Activated naive CD4-positive, alpha-beta T cell treated with anti-CD3 and anti-CD28 coated beads, Interleukin-2, amount 10 ng/mL, durations not matched to agents 7 days and 5 days (primary cell): Measurements from ENCODE around the gene NDUFA8.

Experiments used
- CTCF ChIA-PET: fragments of 350-600 bp; sonication (Branson Sonifier 250); formaldehyde crosslinking; loops from one replicate; lab custom pipeline; 2021; ENCODE audit warnings: antibody characterized with exemption; lab: Charles Lee
- DNase-seq: peaks from one replicate; pipeline ENCODE4 v3.0.0-alpha.2; 2020
- H3K27ac Mint-ChIP-seq: one replicate; pipeline ENCODE4 v1.8.0; 2021; ENCODE audit warnings: mild to moderate bottlenecking, moderate library complexity, mixed read lengths
- H3K27me3 Mint-ChIP-seq: one replicate; pipeline ENCODE4 v1.8.0; 2021; ENCODE audit warnings: mild to moderate bottlenecking, mixed read lengths
- H3K36me3 Mint-ChIP-seq: one replicate; pipeline ENCODE4 v1.8.0; 2021; ENCODE audit warnings: mixed read lengths
- H3K4me1 Mint-ChIP-seq: one replicate; pipeline ENCODE4 v1.8.0; 2021; ENCODE audit warnings: mixed read lengths
- H3K4me3 Mint-ChIP-seq: one replicate; pipeline ENCODE4 v1.8.0; 2021; ENCODE audit warnings: mild to moderate bottlenecking, moderate library complexity, mixed read lengths
- H3K9me3 Mint-ChIP-seq: one replicate; pipeline ENCODE4 v1.8.0; 2021; ENCODE audit warnings: mixed read lengths

NDUFA8 gene

GRCh38 chr9:122192914-122193525, 33.4 kb upstream of the NDUFA8 start:
- no peak overlapping the region for H3K4me3 Mint-ChIP-seq
- no peaks in the 10 kb centered on the region for H3K4me1 Mint-ChIP-seq
- H3K36me3 Mint-ChIP-seq: no peaks in the 10 kb centered on the region
- no peak overlapping the region for H3K27ac Mint-ChIP-seq
- peaks cover 7% of the 10 kb centered on the region for H3K27me3 Mint-ChIP-seq
- CTCF ChIA-PET: no interaction called here
- DNase-seq: no peak
- H3K9me3 Mint-ChIP-seq: no peaks in the 10 kb centered on the region

GRCh38 chr9:122192261-122192875, 32.8 kb upstream of the NDUFA8 start:
- H3K27ac Mint-ChIP-seq: no peak overlapping the region
- H3K4me1 Mint-ChIP-seq: no peaks in the 10 kb centered on the region
- CTCF ChIA-PET: no interaction called here
- no peak overlapping the region for H3K4me3 Mint-ChIP-seq
- H3K9me3 Mint-ChIP-seq: no peaks in the 10 kb centered on the region
- no peak for DNase-seq
- peaks cover 4% of the 10 kb centered on the region for H3K27me3 Mint-ChIP-seq
- H3K36me3 Mint-ChIP-seq: no peaks in the 10 kb centered on the region

DNA sequence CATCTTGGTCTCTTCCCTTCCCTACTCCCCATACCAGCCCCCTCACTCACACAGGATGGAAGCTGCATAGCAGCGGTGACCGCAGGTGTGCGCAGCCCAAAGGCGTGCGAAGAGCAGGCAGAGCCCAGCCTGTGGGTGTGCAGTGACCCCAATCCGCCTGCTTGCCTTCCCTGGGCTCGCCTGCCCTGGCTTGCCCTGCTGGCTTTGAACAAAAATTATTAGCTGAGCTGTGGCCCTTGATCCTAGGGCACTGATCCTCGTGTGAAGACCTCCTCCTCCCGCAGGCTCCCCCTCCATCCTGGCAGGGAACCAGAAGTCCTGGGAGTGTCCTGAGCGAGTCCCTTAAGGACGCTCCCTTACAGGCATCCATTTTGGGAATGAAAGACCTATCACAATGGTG, 32.0 kb upstream of the NDUFA8 start:
- Mint-ChIP-seq H3K27me3 (peaks cover 5% of the 10 kb centered on the region), H3K4me1 (no peaks in the 10 kb centered on the region), H3K9me3 (no peaks in the 10 kb centered on the region), H3K36me3 (no peaks in the 10 kb centered on the region), H3K4me3 (no peak overlapping the region), H3K27ac (no peak overlapping the region)
- no peak for DNase-seq
- CTCF ChIA-PET: no interaction called here

DNA sequence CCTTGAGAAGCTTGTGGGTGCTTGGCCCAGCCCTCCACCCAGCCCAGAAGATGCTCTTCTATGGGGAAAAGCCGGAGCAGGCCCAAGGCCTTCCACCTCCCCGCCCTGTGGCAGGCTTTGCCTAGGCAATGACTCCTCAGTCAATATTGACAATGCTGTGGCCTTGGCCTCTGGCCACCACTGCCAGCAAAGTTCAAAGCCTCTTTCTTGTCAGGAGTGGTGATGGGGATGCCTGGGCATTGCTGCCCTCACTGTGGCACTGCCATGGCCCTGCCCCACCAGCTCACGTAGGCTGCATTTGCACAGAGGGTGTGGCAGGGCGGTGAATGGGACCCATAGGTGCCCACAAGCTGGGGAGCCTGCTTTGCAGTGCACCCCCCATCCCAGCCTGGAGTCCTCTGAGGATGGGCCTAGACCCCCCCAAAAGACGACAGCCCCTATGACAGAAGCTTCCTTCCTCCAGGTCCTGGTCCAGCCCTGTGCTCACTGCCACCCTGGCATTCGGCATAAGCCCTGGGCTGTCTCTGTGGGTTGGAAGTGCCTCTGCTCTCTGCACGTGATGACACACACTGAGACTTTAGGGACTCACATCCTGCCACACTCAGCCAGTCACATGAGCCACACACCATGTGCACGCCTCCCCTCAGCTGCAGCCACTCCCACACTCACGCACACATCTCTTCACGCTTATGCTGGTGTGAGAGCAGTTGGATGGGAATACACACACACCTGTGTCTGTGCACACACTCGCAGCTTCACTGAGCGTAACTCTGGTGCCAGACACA, 31.2 kb upstream of the NDUFA8 start:
- DNase-seq: peak; percentile 27
- H3K4me1 Mint-ChIP-seq: no peaks in the 10 kb centered on the region
- no peaks in the 10 kb centered on the region for H3K9me3 Mint-ChIP-seq
- CTCF ChIA-PET: no interaction called here
- no peaks in the 10 kb centered on the region for H3K36me3 Mint-ChIP-seq
- H3K27me3 Mint-ChIP-seq: peaks cover 8% of the 10 kb centered on the region
- no peak overlapping the region for H3K27ac Mint-ChIP-seq
- no peak overlapping the region for H3K4me3 Mint-ChIP-seq

DNA sequence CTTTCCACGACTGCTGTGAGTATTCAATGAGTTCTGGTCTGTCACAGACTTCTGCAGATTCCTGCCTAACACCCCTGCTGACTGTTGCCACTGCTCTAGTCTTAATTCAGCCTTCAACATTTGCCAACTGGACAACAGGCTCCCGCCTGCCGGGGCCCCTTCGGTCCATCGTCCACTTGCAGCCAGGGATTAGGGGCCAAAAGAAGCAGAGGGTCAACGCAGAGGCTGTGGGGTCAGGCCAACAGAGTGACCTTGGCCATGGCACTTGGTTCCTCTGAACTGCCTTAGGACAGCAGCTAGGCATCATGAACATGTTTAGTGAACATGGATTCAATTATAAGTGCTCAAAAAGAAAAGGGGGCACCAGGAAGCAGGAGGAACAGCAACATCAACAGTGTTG, 28.8 kb upstream of the NDUFA8 start:
- CTCF ChIA-PET: no interaction called here
- no peaks in the 10 kb centered on the region for H3K4me1 Mint-ChIP-seq

GRCh38 chr9:122186777-122187470, 27.3 kb upstream of the NDUFA8 start:
- Mint-ChIP-seq H3K4me1 (no peaks in the 10 kb centered on the region), H3K9me3 (no peaks in the 10 kb centered on the region), H3K27me3 (peaks cover 15% of the 10 kb centered on the region), H3K36me3 (no peaks in the 10 kb centered on the region), H3K27ac (no peak overlapping the region), H3K4me3 (no peak overlapping the region)
- DNase-seq: no peak
- CTCF ChIA-PET: interaction anchor here (0.6 to 2.0 kb wide), 2 partner anchors 62 to 266 kb away, joined by 4 to 7 read pairs; no protein-coding TSS in a partner anchor

More for the DNA sequence above, 28.8 kb upstream of the NDUFA8 start:
- Mint-ChIP-seq H3K27me3 (peaks cover 11% of the 10 kb centered on the region), H3K27ac (no peak overlapping the region), H3K9me3 (no peaks in the 10 kb centered on the region), H3K4me3 (no peak overlapping the region), H3K36me3 (no peaks in the 10 kb centered on the region)
- no peak for DNase-seq

- CTCF ChIA-PET: interaction anchor here (0.6 to 2.0 kb wide), 2 partner anchors 61 to 266 kb away, joined by 4 to 7 read pairs; no protein-coding TSS in a partner anchor
- H3K4me1 Mint-ChIP-seq: no peaks in the 10 kb centered on the region
- H3K27ac Mint-ChIP-seq: no peak overlapping the region
Observed at GRCh38 chr9:122186301-122186700, 26.7 kb upstream of the NDUFA8 start.

DNA sequence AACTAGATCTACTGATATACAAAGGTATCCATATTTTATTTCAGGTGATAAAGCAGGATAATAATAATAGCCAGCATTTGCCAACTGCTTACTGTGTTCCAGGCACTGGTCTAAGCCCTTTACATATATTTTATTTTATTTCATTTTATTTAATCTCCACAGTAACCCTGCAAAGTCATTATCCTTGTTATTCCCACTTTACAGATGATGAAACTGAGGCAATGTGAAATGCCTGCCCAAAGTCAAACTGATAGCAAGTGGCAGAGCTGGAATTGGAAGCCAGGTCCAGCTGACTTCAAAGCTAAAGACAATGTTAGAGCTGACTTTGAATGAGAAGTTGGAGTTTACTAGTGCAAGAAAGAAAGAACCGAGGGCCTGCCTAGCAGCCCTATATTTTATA, 25.0 kb upstream of the NDUFA8 start:
- no peaks in the 10 kb centered on the region for H3K9me3 Mint-ChIP-seq
- no peak overlapping the region for H3K4me3 Mint-ChIP-seq
- peaks cover 27% of the 10 kb centered on the region for H3K27me3 Mint-ChIP-seq
- CTCF ChIA-PET: no interaction called here
- no peak overlapping the region for H3K27ac Mint-ChIP-seq
- H3K4me1 Mint-ChIP-seq: no peaks in the 10 kb centered on the region
- no peak for DNase-seq
- no peaks in the 10 kb centered on the region for H3K36me3 Mint-ChIP-seq

More at GRCh38 chr9:122186301-122186700, 26.7 kb upstream of the NDUFA8 start:
- no peak for DNase-seq
- Mint-ChIP-seq H3K4me3 (no peak overlapping the region), H3K36me3 (no peaks in the 10 kb centered on the region), H3K27me3 (peaks cover 16% of the 10 kb centered on the region), H3K9me3 (no peaks in the 10 kb centered on the region)

DNA sequence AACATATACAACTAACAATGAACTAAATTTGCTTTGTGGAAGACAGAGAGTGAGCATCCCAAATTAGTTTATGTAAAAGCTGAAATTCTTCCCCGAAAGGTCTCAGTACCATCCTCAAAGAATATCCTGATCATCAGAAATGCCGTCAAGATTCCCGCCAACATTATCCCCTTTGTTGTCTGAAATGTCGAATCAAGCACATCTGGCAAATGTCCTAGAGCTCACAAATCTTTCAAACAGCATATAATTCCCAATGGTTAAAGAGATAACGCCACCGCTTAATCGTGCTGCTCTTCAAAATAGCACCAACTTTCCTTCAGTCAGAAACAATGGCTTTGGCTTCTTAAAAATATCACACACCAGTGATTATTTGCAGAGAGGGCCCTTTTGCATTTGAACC, 23.9 kb upstream of the NDUFA8 start:
- no peak for DNase-seq
- Mint-ChIP-seq H3K9me3 (no peaks in the 10 kb centered on the region), H3K27ac (no peak overlapping the region), H3K4me1 (no peaks in the 10 kb centered on the region), H3K27me3 (peaks cover 30% of the 10 kb centered on the region), H3K4me3 (no peak overlapping the region), H3K36me3 (no peaks in the 10 kb centered on the region)
- CTCF ChIA-PET: no interaction called here

GRCh38 chr9:122180633-122181032, 21.1 kb upstream of the NDUFA8 start:
- CTCF ChIA-PET: no interaction called here
- Mint-ChIP-seq H3K27me3 (peaks cover 37% of the 10 kb centered on the region), H3K4me3 (no peak overlapping the region)

DNA sequence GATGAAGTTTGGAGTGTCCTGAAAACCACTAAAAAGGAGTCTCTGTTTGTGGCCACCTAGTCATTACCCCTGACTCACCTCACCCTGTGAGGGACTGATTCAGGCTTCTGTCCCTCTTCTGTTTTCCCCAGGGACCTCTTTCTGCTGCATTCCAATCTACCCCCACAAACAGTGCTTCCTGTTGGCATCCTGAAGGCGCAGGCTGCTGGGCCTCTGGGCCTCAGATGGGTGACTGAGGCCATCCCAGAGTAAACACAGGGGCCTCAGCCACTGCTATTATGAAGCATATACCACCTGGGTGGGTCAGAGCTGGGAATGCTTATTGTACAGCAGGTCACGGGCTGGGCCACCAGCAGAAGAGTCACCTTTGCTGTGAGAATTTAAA, 20.1 kb upstream of the NDUFA8 start:
- no peak overlapping the region for H3K27ac Mint-ChIP-seq
- H3K27me3 Mint-ChIP-seq: peaks cover 37% of the 10 kb centered on the region
- no peaks in the 10 kb centered on the region for H3K36me3 Mint-ChIP-seq
- no peaks in the 10 kb centered on the region for H3K9me3 Mint-ChIP-seq
- CTCF ChIA-PET: no interaction called here
- DNase-seq: no peak
- H3K4me3 Mint-ChIP-seq: no peak overlapping the region
- H3K4me1 Mint-ChIP-seq: no peaks in the 10 kb centered on the region

More at GRCh38 chr9:122180633-122181032, 21.1 kb upstream of the NDUFA8 start:
- Mint-ChIP-seq H3K27ac (no peak overlapping the region), H3K36me3 (no peaks in the 10 kb centered on the region), H3K9me3 (no peaks in the 10 kb centered on the region), H3K4me1 (no peaks in the 10 kb centered on the region)
- no peak for DNase-seq

DNA sequence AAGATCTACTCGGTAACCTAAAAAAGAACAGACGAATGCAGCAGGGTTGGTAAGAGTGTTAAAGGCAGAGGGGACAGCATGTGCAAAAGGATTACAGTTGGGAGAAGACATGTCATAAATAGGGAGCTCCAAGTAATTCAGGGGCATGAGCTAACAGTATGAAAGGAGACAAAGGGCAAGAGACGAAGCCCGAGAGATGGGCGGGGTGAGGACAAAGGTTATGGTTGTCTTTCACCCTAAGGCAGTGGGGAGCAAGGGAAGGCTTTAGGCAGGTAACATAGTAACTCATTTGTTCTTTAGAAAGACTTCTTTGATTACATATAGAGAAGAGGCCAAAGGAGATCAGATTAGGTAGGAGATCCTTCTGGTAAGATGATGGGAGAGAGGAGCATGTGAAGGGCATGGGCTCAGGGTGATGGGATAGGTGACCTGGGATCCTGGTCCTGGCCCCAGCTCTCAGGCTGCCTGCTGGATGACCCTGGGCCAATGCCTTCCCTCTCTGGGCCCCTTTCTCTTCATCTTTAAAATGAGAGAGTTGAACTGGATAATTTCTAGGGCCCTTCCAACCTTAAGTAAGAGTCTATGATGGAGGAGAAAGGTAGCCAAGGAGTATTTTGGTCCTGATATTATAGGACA, 19.6 kb upstream of the NDUFA8 start:
- no peaks in the 10 kb centered on the region for H3K4me1 Mint-ChIP-seq
- CTCF ChIA-PET: no interaction called here
- peaks cover 39% of the 10 kb centered on the region for H3K27me3 Mint-ChIP-seq
- H3K4me3 Mint-ChIP-seq: no peak overlapping the region
- H3K9me3 Mint-ChIP-seq: no peaks in the 10 kb centered on the region
- no peak for DNase-seq
- no peak overlapping the region for H3K27ac Mint-ChIP-seq
- H3K36me3 Mint-ChIP-seq: no peaks in the 10 kb centered on the region

DNA sequence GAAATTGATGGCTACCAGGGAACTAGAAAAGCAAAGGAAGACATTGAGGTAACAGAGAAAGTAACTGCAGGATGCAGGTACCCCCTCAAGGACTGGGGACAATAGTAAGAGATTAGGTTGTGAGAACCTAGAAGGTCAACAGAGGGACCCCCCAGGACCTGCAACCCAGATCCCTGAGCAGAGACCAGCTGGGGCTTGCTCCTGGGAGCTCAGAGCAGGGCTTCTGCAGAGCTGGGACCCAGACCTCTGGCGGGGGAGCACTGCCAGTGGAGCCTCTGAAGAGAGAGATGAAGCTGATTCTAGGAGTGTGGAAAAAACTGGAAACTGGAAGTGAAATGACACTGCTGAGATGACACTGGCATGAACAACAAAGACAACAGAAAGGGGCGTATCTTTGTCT, 17.3 kb upstream of the NDUFA8 start:
- Mint-ChIP-seq H3K9me3 (no peaks in the 10 kb centered on the region), H3K4me1 (no peaks in the 10 kb centered on the region), H3K4me3 (no peak overlapping the region), H3K27me3 (peaks cover 49% of the 10 kb centered on the region), H3K36me3 (no peaks in the 10 kb centered on the region), H3K27ac (no peak overlapping the region)
- DNase-seq: no peak
- CTCF ChIA-PET: no interaction called here

GRCh38 chr9:122173670-122174069, 14.1 kb upstream of the NDUFA8 start:
- peaks cover 55% of the 10 kb centered on the region for H3K27me3 Mint-ChIP-seq
- CTCF ChIA-PET: no interaction called here
- no peaks in the 10 kb centered on the region for H3K9me3 Mint-ChIP-seq

More at GRCh38 chr9:122173670-122174069, 14.1 kb upstream of the NDUFA8 start:
- Mint-ChIP-seq H3K4me1 (no peaks in the 10 kb centered on the region), H3K36me3 (no peaks in the 10 kb centered on the region), H3K27ac (no peak overlapping the region), H3K4me3 (no peak overlapping the region)
- no peak for DNase-seq
